Activated T-cell treated with anti-CD3 and anti-CD28 coated beads for 4 hours (primary cell): ENCODE data around the gene PPIL6.
"Not testable (repeated sequence)": the region's sequence is repeated elsewhere in the genome, so short reads cannot be mapped to it uniquely, and the experiment has no call there.

Experiments
- DNase-seq: peaks from one replicate; pipeline ENCODE4 v3.0.0-alpha.2; 2020

Gene PPIL6

DNA sequence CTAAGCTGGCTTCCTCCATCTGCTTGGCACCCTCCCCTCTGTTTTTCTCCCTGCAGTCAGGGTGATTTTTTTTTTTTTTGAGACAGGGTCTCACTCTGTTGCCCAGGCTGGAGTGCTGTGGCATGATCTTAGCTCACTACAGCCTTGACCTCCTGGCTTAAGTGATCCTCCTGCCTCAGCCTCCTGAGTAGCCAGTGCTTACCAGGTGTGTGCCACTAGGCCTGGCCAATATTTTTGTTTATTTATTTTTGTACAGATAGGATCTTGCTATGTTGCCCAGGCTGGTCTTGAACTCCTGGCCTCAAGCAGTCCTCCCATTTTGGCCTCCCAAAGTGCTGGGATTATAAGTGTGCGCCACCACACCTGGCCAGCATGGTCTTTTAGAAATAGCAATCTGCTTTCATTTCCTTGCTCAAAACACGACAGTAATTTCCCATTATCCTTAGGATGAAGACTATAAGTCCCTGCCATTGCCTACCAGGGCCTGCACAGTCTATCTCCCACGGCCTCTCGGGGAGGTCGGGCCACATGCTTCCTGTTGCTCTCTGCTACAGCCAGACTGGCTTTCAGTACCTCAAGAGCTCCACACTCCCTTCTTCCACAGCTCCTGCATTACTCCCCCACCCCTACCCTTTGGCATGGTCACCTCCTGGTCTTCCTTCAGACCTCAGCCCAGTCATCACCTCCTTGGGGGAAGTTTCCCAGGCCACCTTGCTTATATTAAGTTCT is 47.1 kb downstream of the PPIL6 start:
- DNase-seq, result no peak

DNA sequence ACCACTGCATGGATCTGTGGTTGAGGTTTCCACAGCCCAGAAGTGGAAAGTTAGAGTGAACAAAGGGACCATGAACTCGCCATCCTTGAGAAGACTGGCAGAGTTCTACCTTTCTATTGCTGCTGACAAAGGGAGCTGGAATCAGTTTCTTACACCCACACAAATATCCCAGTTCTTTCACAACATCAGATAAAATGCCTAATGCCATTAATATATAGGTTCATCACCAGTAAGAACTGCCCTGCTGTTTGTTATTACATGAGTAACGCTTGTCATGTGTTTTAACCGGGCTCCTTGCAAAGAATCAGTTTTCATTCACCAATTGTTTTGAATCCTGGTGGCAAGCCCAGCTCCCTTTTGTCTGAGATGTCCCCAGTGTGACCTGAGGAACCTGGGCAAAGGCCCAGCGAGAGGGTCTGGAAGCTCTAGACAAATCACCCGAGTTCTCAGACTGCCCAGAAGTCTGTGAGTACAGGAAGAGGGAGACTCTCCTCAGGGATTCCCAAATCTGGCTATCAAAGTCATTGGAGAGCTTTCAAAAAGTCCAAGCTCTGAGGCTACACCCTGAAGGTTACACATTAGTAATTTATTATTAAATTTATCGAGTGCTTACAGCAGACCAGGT is 50.7 kb downstream of the PPIL6 start:
- DNase-seq, result no peak

DNA sequence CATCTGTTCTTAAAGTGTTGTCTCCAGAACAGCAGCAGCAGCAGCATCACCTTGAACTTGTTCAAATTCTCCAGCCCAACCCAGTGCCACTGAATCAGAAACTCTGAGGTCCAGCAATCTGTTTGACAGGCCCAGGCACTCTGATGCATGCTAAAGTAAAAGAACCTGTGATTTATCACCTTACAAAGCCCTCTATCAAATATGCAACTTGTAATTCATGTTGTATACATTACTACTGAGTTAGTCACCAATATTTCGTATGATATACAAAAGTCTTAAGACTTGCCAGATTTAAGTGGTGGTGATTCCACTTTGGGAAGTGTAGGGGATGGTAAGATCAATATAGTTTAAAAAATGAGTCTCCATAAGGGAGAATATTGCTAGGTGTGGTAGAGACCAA is 52.2 kb downstream of the PPIL6 start:
- no peak for DNase-seq

DNA sequence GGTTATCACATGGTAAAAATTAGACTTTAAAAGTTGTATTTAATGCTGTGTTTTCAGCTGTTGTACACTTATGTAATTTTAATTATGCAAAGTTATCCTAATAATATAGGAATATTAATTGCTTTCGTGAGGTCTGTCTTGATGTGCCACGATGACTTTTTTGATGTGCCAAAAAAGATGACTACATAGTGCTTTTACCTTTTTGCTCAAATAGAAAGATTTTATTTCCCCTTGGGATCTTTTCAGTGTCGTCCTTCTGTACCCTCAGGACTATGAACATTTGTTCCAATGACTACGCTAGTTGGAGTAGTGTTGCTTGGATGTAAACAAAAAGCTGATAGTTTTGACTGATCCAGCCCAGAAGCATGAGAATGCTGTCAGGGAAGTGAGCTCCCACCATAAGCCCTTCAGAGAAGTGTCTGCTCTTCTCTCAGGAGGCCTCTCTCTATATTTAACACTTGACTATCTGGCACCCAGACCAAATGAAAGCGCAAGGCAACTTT is 56.9 kb downstream of the PPIL6 start:
- no peak for DNase-seq

DNA sequence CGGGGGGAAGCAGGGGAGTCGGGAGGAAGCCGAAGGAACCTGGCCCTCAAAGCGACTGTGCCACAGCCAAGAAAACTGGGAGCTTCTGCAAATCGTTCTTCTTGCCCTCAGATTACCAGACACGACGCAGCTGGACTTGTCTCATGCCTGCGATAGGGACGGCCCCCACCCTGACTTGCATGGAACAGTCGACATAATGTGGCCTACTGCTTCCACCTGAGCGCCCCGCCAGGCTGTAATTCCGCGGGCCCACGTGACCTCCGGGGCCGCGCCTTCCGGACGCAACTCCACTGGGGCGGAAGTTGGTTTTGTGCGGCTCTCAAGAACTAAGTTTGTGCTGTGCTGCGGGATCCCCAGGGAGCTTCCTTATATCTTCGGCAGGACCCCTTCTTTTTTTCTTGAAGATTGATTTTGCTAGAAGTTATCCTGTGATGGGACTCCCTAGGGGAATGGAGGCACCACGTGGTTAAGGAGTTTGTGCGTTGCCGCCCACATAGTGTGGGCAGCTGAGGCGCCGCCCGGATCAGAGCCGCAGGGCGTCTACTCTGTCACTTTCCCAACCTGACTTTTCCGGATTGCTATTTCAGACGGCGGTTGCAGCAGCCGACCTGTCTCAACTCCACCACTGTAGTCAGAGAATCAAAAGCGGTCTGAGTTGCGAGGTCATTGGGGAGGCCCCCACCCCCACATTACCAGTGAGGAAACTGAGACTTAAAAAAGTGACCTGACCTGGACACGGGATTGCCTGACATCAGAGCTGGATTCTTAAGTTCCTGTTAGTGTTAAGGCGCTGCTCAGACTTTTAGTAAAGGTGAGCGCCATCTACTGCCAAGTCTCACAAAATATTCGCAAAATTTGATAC is 57.6 kb downstream of the PPIL6 start:
- peak; percentile 85 for DNase-seq

DNA sequence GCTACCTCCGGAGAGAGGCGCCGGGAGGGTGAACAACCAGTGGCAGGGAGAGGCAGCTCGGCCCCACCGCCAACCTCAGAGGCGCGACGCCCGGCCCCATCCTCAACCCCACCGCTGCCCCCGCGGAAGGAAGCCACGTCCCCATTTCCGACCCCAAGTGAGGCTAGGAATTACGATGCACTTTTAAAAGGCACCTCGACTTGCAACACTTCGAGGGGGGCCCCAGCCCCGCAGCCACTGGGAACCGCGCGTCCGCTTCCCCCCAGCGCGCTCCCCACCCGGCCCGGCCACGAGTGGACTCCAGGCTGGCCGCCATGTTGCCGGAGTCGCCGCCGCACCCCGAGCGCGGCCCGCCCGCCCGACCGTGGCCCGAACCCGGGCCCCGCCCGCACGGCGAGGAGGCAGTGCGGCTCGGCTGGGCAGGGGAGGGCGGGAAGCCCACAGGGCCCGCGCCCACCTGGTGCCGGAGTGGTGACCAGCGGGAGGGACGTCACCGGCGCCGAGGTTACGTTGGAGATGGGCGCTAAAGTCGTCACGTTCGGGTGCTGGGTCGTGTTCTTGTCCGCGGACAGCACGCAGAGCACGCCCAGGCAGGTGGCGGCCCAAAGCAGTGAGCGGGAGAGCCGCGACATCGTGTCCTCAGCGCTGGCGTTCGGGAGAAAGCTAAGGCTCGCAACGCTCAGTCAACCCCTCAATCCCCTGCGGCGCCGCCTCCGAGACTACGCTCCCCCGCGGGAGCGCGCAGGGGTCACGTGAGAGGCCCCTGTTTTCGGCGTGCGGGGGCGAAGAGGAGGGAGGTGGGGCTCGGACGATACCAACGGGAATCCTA is 58.5 kb downstream of the PPIL6 start, which contains the start of gene CD164:
TSS of gene CD164 (minus strand) at position 721 of the 829 bp plus-strand sequence. CDS start at position 632, 89 bp downstream.
- peak; percentile 94 for DNase-seq

DNA sequence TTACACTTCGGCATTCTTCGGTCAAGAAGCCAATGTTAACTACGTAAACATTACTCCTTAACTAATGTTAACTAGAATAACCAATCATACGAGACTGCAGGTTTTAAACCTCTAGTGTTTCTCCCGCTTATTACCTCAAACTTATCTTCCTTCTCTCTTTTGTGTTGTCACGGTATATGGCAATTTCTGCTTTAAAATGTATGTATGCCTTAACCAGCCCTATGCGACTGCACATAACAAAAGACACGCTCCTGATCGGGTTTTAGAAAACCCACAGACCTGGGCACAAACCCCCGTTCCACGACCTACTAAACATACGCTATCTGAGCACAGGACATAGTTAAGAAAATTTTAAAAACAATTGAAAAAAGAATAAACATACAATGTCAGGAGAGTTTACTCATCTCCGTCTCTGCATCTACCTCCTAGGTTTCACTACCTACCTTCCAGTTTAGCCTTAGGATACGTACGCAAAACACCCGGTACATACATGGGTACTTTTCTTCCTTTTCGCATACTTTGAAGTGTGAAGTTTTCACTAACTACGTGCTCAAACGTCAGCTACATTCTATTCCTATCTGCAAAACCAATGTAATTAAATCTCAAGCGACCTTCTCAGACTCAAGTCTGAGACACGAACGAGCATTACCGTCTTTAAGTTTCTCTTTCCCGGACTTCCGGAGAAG is 59.2 kb downstream of the PPIL6 start:
- DNase-seq, result no peak

DNA sequence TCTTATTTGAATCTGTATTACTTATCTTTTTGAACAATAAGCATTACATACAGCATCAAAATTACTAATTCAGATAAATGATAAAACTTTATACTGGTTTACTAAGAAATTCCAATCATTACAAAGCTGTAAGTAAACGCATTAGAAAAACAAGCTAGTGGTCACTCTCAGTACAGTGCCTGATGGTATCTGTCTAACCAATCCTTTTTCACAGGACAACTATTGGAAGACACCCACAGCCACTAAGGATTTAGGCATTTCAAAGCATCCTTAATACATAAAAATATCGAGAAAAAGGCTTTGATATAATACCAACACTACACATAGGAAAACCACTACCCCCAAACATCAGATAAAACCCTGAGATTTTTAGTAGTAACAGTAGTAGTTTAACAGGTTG is 60.7 kb downstream of the PPIL6 start:
- DNase-seq, result no peak

DNA sequence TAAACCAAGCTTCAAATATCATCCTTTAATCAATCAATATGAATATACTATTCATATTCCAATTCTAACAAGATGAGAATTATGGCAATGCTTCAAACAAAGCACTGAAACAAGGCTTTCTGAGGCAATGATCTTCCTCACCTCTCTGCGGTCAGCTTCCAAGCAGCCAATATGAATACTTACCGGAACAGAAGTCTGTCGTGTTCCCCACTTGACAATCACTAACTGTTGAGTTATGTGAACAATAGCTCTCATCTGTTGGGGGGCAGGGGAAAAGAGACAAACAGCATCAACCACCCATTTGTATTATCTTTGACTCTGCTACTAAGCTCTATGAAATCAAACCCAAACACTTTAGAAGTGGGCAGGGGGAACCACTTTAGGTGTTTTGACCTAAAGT is 62.7 kb downstream of the PPIL6 start:
- no peak for DNase-seq

DNA sequence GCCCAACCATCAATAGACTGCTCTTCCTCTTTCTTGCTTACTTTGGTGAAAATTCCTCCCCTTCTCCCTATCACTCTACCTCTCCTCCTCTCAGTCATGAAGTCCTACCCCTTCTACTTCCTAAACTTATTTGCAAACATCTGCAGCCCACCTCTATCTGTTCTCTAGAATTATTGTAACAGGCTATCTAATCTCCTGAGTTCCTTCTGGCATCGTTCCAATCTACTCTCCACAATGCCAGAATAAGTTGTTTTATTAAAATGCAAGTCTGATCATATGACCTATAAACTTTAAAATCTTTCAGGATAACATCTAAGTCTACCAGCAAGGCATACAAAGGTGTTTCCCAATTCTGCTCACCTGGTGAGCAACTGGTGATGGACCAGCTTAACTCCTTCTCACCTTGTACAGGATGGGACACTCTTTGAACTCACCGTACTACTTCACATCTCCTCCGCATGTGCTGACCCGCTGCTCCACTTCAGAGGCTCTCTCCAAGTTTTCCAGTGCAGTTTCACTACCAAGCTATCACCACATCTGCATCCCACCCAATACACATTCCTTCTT is 66.0 kb downstream of the PPIL6 start:
- no peak for DNase-seq

DNA sequence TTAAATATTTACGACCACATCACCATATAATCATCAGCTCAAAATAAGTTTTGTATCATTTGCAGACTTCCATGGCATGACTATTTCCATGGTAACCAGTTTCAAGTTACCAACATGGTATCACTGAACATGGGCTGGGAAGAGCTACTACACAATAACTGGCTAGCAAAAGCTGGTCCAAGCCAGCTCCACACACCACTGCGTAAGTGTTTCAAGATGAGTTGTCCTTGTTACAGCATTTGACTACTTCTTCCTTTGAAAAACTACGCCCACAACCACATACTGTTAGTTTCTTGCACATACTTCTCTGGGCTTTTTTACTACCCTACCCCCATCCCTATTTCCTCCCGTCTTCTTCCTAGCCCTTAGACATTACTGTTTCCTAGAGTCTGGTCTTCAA is 66.7 kb downstream of the PPIL6 start:
- no peak for DNase-seq

DNA sequence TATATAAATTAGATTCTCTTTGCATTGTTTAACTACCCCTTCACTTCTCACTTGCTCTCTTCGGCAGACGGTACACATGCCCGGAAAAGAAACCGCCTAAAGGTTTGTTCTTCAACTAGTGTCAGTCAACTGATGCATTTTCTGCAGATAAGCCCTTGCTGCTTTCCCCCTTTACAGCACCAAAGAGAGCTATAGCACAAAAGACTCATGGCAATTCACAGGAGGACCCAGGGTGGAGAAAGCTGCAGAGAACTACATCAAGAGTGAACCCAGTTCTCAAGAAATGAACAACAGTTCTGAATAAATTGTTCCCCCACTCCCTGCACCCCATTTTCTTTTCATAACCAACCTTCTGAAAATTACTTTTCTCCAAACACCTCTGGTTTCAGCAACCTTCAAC is 67.1 kb downstream of the PPIL6 start:
- no peak for DNase-seq

DNA sequence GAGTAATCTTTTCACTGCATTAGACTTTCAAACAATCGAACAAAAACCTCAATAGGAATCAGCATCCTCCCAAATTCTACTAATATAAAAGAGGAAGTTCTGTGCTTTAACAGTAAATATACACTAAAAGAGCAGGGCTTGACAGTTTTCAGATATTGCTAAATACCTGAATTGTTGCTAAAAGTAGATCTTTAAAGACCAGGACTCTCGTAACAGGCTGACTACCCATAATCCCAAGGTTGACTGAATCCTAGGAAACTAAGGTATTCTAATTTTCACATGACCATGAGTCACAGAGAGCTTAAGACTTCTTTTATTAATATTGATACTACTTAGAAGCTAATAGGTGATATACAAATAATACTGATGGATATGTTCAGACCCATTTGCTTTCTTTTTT is 68.3 kb downstream of the PPIL6 start:
- DNase-seq, result no peak

DNA sequence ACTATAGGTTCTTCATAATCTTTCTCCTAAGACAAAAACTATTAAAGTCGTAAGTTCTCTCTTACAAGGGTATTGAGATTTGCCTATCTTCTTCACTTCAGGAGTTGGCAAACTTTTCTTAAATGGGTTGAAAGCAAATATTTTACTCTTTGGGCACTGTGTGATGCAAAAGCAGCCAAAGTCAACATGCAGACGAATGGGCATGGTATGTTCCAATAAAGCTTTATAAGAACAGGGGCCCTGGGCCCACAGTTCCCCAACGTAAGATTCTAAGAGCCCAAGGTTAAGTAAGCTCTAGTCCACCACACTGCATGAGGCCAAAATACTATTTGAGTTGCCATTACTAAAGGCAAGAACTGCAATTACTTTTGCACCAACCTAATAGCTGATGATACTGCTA is 69.6 kb downstream of the PPIL6 start:
- DNase-seq, result no peak

DNA sequence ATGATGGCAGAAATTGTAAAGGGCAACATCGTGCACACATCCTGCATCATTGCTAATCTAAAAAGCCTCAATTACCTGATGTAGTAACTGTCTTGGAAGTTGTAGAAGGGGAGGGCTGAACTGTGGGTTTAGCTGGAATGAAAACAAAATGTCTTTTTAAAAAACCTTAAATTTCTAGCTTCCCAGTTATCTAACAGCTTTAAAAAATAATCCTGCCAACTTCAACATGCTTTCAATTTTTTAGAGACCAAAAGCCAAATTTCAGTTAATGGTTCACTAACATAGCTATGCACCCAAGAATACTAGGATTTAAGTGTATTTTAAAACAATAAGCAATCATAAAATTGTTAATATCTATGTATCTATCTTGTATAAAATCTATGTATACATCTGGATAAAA is 70.1 kb downstream of the PPIL6 start:
- DNase-seq, result no peak

DNA sequence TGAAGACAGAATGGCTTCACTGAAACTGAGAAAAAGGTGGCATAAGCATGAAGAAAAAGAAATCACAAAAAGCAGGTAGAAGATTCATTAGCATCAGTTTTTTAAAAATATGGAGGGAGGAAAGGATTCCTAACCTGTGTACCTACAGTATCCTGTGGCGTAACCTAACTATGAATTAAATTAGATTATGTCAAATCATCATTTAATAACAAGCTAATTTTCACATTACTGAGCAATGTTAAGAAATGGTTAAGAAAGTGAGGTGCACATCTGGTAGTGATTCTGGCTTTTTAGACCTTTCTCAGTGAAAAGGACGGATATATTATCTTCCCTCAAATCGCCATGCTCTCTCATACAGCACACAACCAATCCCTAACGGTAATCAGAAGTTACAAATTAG is 70.7 kb downstream of the PPIL6 start:
- no peak for DNase-seq

DNA sequence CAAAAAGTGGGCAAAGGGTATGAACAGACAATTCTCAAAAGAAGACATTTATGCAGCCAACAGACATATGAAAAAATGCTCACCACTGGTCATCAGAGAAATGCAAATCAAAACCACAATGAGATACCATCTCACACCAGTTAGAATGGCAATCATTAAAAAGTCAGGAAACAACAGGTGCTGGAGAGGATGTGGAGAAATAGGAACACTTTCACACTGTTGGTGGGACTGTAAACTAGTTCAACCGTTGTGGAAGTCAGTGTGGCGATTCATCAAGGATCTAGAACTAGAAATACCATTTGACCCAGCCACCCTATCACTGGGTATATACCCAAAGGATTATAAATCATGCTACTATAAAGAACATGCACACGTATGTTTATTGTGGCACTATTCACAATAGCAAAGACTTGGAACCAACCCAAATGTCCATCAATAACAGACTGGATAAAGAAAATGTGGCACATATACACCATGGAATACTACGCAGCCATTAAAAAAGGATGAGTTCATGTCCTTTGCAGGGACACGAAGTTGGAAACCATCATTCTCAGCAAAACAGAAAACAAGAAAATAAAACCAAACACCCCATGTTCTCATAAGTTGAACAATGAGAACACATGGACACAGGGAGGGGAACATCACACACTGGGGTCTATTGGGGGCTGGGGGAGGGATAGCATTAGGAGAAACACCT is 75.9 kb downstream of the PPIL6 start:
- not testable (repeated sequence) for DNase-seq

DNA sequence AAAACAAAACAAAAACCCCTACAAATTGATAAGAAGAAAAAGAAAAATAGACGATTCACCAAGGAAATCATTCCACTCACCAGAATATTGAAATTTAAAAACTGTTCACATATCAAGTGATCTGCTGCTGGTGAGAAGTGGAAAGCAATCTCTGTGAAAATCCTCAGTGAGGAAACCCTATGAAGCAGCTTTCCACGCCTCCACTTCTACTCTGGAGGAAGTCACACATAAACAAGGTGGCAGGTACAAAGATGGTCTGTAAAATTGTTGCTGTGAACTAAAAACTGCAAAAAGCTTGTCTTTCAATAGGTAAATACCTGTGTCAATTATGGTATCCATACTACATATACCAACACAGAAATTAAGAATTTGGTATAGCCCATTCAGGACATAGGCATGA is 76.7 kb downstream of the PPIL6 start:
- no peak for DNase-seq

DNA sequence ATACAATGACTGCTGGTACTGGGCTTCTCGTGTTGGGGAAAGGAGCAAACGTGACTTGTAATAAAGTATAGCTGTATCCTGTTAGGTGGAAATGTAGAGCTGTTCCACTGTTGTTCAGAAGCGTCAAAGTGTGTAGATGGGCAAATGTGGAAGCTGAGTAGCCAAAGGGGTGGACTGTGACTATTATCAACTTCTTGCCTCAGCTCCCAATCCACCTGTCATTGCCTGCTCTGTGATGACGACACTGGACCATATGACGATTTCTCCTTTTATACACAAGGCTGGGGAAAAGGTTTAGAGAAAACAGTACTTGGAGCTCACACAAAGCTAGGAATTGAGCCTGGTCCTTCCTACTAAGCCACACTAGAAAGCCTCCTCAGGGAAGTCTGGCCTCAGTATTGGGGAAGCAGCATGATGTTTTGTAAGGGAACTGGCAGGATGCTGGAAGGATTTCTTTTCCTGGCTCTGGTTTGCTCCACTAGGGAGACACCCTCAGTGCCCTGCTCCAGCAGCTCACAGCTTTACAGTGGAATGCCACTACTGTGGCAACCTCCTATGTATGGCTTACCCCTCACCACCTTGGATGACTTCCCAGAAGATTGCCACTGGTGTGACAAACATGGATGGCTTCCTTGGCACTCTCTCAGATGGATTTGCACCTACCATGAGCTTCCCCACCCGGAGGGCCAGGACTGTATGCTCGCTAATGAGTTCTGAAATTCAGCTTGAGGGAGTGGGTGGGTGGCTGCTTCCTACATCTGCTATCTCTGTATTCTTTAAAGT is 78.1 kb downstream of the PPIL6 start:
- no peak for DNase-seq

DNA sequence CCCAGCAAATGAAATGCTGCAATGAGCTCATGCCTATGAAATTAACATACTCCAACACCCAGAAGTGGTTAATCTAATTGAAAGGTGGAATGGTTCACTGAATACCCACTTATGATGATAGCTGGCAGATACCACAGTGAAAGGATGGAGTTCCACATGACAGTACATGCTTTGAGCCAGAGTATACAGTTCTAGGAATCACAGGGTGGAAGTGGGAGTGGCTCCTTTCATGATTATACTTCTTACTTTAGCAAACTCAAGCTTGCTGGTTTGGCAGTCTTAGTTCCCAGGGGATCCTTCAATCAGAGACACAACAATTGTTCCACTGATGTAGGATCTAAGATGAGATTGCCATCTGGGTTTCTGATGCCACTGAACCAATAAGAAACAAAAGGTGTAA is 79.6 kb downstream of the PPIL6 start:
- no peak for DNase-seq
